Liver (tissue), 9 donors: ENCODE results near the gene PCDHGA3. TPM values are rescaled to one million over a fixed set of nuclear protein-coding genes. Genes with fewer than 3 reads are reported as not detected.

ENCODE experiments used
- DNase-seq: peaks from one replicate; pipeline ENCODE4 v3.0.0-alpha.2; 2017; ENCODE audit warnings: low spot score
- H3K27ac ChIP-seq, 2 donors: one replicate each; pipeline ENCODE4 v1.7.0; 2013; ENCODE audit warnings: inconsistent platforms in 2 of 2, low read length in 2 of 2, control low read depth in 1 of 2, low read depth in 1 of 2, mild to moderate bottlenecking in 1 of 2
- H3K27me3 ChIP-seq, 4 donors: one replicate each; pipeline versions ENCODE4 v1.6.1 to v1.7.0; 2013; ENCODE audit warnings: low read length in 3 of 4, inconsistent platforms in 1 of 4, mild to moderate bottlenecking in 1 of 4, moderate library complexity in 1 of 4; ENCODE audit not compliant: control insufficient read depth in 4 of 4, insufficient read depth in 4 of 4
- H3K36me3 ChIP-seq, 4 donors: one replicate each; pipeline versions ENCODE4 v1.6.1 to v1.7.0; 2013; ENCODE audit warnings: low read length in 3 of 4, mild to moderate bottlenecking in 3 of 4, low read depth in 1 of 4, moderate library complexity in 1 of 4; ENCODE audit not compliant: control insufficient read depth in 4 of 4, insufficient read depth in 3 of 4
- H3K4me1 ChIP-seq, 4 donors: one replicate each; pipeline versions ENCODE4 v1.6.1 to v1.7.0; 2013; ENCODE audit warnings: low read length in 3 of 4, mild to moderate bottlenecking in 3 of 4, moderate library complexity in 1 of 4; ENCODE audit not compliant: control insufficient read depth in 4 of 4, insufficient read depth in 4 of 4
- H3K4me3 ChIP-seq, 3 donors: one replicate each; pipeline versions ENCODE4 v1.6.1 to v1.7.0; 2013; ENCODE audit warnings: low read length in 3 of 3, control low read depth in 1 of 3, low read depth in 1 of 3, mild to moderate bottlenecking in 1 of 3
- H3K9ac ChIP-seq, 2 donors: one replicate each; pipeline ENCODE4 v1.7.0; 2013; ENCODE audit warnings: low read length in 2 of 2, mild to moderate bottlenecking in 2 of 2, moderate library complexity in 2 of 2, control low read depth in 1 of 2, low read depth in 1 of 2
- H3K9me3 ChIP-seq, 4 donors: one replicate each; pipeline versions ENCODE4 v1.6.1 to v1.7.0; 2013; ENCODE audit warnings: low read length in 3 of 4; ENCODE audit not compliant: control insufficient read depth in 4 of 4
- FOXA2 ChIP-seq: IDR thresholded peaks from 2 replicates; pipeline ENCODE4 v1.6.1; 2016; ENCODE audit warnings: antibody characterized with exemption
- GABPA ChIP-seq, 2 donors: IDR thresholded peaks in 1 of 2; conservative IDR thresholded peaks in 1 of 2; 2 replicates each; pipeline ENCODE4 v1.6.1; 2016; ENCODE audit warnings: antibody characterized with exemption in 2 of 2, mild to moderate bottlenecking in 1 of 2, moderate library complexity in 1 of 2
- HNF4A ChIP-seq, 2 donors: conservative IDR thresholded peaks; 2 replicates each; pipeline ENCODE4 v1.6.1; 2016; ENCODE audit warnings: antibody characterized with exemption in 2 of 2, mild to moderate bottlenecking in 2 of 2
- HNF4G ChIP-seq: IDR thresholded peaks from 2 replicates; pipeline ENCODE4 v1.6.1; 2016; ENCODE audit warnings: antibody characterized with exemption
- NR2F2 ChIP-seq: IDR thresholded peaks from 2 replicates; pipeline ENCODE4 v1.6.1; 2016; ENCODE audit warnings: antibody characterized with exemption
- RXRA ChIP-seq, 2 donors: IDR thresholded peaks; 2 replicates each; pipeline ENCODE4 v1.6.1; 2017 to 2018; ENCODE audit warnings: antibody characterized with exemption in 2 of 2, mild to moderate bottlenecking in 1 of 2
- SP1 ChIP-seq: IDR thresholded peaks from 2 replicates; pipeline ENCODE4 v1.6.1; 2018; ENCODE audit warnings: antibody characterized with exemption, mild to moderate bottlenecking
- TAF1 ChIP-seq: conservative IDR thresholded peaks from 2 replicates; pipeline ENCODE4 v1.6.1; 2016; ENCODE audit warnings: antibody characterized with exemption, mild to moderate bottlenecking
- YY1 ChIP-seq: IDR thresholded peaks from 2 replicates; pipeline ENCODE4 v1.6.1; 2016; ENCODE audit warnings: antibody characterized with exemption, mild to moderate bottlenecking
- WGBS: extraction: QIAGEN DNeasy Blood & Tissue Kit; methylation state at CpG from one replicate; pipeline ENCODE4 v1.1.7; 2013; 5-methylcytosine and 5-hydroxymethylcytosine counted together
- polyA plus RNA-seq, 2 donors: library from polyadenylated mRNA; stranded (reverse) in 1 of 2; unstranded in 1 of 2; fragments of 200-250 nt in 1 of 2; fragments of >200 nt in 1 of 2; fragmentation: Nextera tagmentation in 1 of 2; extraction: Ambion mirVana in 1 of 2; gene quantifications; one replicate each; pipeline versions ENCODE4 v1.2.1 to v1.2.3, GENCODE V29; 2013 to 2015
- total RNA-seq, 2 donors: library from RNA; depleted of rRNA; stranded (reverse); fragments of >200 nt; gene quantifications; one replicate each; pipeline ENCODE4 v1.2.3, GENCODE V29; 2014
- TF ChIP-seq, protein P1 (sequence below): IDR thresholded peaks from 2 replicates; pipeline ENCODE4 v1.6.1; 2016; ENCODE audit warnings: antibody characterized with exemption
- TF ChIP-seq, protein P2 (sequence below): IDR thresholded peaks from 2 replicates; pipeline ENCODE4 v1.6.1; 2016; ENCODE audit warnings: antibody characterized with exemption, mild to moderate bottlenecking
- TF ChIP-seq, protein P3 (sequence below): IDR thresholded peaks from 2 replicates; pipeline ENCODE4 v1.6.1; 2016; ENCODE audit warnings: antibody characterized with exemption
- TF ChIP-seq, protein P4 (sequence below): fragments of 150-350 bp; IDR thresholded peaks from 2 replicates; pipeline ENCODE4 v1.5.1; 2017; ENCODE audit warnings: improper control_type of control experiment, low read depth, low read length; ENCODE audit not compliant: missing input control
- TF ChIP-seq, protein P5 (sequence below): IDR thresholded peaks from 2 replicates; pipeline ENCODE4 v1.6.1; 2016; ENCODE audit warnings: antibody characterized with exemption
- donor health status: healthy.
- donor health status: healthy.
- donor health status: healthy.
- donor health status: healthy.
- donor health status: healthy.

Gene PCDHGA3
- total and polyA plus RNA-seq, 4 donors = 0.09 to 0.59 (median 0.29) TPM

DNA sequence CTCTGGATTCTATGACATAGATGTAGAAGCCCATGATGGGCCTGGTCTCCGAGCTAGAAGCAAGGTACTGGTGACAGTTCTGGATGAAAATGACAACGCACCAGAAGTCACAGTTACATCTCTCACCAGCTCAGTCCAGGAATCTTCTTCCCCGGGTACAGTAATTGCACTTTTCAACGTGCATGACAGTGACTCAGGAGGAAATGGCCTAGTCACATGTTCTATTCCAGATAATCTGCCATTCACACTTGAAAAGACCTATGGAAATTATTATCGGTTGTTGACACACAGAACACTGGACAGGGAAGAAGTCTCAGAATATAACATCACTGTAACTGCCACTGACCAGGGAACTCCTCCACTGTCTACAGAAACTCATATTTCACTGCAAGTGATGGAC, 12.5 kb downstream of the PCDHGA3 start:
- Histone ChIP-seq H3K27ac (no peak overlapping the region), H3K36me3 (peaks cover 0 to 3% (median 0%) of the 10 kb centered on the region in 4 donors), H3K27me3 (peaks cover 0 to 2% (median 0%) of the 10 kb centered on the region in 4 donors), H3K4me1 (no peaks in the 10 kb centered on the region), H3K9ac (no peak overlapping the region), H3K9me3 (peaks cover 36 to 69% (median 47%) of the 10 kb centered on the region in 4 donors), H3K4me3 (peak overlapping the region in 1 of 3 donors; percentile 1)
- WGBS = 60% methylated on average over 5 of the region's 5 CpGs
- TF ChIP-seq, protein P1, sequence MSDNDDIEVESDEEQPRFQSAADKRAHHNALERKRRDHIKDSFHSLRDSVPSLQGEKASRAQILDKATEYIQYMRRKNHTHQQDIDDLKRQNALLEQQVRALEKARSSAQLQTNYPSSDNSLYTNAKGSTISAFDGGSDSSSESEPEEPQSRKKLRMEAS = no peak
- TF ChIP-seq FOXA2 = no peak
- no peak for TF ChIP-seq RXRA (IDR thresholded peaks at IDR 0.05)
- no peak for TF ChIP-seq TAF1
- no peak for TF ChIP-seq NR2F2
- TF ChIP-seq, protein P2, sequence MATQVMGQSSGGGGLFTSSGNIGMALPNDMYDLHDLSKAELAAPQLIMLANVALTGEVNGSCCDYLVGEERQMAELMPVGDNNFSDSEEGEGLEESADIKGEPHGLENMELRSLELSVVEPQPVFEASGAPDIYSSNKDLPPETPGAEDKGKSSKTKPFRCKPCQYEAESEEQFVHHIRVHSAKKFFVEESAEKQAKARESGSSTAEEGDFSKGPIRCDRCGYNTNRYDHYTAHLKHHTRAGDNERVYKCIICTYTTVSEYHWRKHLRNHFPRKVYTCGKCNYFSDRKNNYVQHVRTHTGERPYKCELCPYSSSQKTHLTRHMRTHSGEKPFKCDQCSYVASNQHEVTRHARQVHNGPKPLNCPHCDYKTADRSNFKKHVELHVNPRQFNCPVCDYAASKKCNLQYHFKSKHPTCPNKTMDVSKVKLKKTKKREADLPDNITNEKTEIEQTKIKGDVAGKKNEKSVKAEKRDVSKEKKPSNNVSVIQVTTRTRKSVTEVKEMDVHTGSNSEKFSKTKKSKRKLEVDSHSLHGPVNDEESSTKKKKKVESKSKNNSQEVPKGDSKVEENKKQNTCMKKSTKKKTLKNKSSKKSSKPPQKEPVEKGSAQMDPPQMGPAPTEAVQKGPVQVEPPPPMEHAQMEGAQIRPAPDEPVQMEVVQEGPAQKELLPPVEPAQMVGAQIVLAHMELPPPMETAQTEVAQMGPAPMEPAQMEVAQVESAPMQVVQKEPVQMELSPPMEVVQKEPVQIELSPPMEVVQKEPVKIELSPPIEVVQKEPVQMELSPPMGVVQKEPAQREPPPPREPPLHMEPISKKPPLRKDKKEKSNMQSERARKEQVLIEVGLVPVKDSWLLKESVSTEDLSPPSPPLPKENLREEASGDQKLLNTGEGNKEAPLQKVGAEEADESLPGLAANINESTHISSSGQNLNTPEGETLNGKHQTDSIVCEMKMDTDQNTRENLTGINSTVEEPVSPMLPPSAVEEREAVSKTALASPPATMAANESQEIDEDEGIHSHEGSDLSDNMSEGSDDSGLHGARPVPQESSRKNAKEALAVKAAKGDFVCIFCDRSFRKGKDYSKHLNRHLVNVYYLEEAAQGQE = no peak
- TF ChIP-seq HNF4G = no peak
- TF ChIP-seq SP1 = no peak
- TF ChIP-seq, protein P3, sequence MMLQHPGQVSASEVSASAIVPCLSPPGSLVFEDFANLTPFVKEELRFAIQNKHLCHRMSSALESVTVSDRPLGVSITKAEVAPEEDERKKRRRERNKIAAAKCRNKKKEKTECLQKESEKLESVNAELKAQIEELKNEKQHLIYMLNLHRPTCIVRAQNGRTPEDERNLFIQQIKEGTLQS = no peak
- no peak for TF ChIP-seq HNF4A (conservative IDR thresholded peaks at IDR 0.05)
- DNase-seq = no peak

DNA sequence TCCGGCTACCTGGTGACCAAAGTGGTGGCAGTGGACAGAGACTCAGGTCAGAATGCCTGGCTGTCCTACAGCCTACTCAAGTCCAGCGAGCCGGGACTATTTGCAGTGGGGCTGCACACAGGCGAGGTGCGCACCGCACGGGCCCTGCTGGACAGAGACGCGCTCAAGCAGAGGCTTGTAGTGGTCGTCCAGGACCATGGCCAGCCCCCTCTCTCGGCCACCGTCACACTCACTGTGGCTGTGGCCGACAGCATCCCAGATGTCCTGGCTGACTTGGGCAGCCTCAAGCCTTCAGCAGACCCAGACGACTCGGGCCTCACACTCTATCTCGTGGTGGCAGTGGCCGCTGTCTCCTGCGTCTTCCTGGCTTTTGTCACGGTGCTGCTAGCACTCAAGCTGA, 13.3 kb downstream of the PCDHGA3 start:
- H3K27ac ChIP-seq = no peak overlapping the region
- peaks cover 0 to 3% (median 0%) of the 10 kb centered on the region in 4 donors for H3K36me3 ChIP-seq
- peaks cover 34 to 69% (median 47%) of the 10 kb centered on the region in 4 donors for H3K9me3 ChIP-seq
- no peak overlapping the region for H3K9ac ChIP-seq
- no peak for DNase-seq
- H3K4me3 ChIP-seq = peak overlapping the region in 2 of 3 donors; percentile 1 to 48
- WGBS = 35% methylated on average over 19 of the region's 19 CpGs
- no peaks in the 10 kb centered on the region for H3K4me1 ChIP-seq
- H3K27me3 ChIP-seq = peaks cover 0 to 2% (median 0%) of the 10 kb centered on the region in 4 donors
- TF ChIP-seq FOXA2 (no peak), YY1 (no peak), HNF4A (conservative IDR thresholded peaks at IDR 0.05) (no peak), GABPA (IDR thresholded peaks at IDR 0.05 in 1 of 2, conservative IDR thresholded peaks at IDR 0.05 in 1 of 2) (no peak), SP1 (no peak), TAF1 (no peak), HNF4G (no peak)
- TF ChIP-seq, protein P4, sequence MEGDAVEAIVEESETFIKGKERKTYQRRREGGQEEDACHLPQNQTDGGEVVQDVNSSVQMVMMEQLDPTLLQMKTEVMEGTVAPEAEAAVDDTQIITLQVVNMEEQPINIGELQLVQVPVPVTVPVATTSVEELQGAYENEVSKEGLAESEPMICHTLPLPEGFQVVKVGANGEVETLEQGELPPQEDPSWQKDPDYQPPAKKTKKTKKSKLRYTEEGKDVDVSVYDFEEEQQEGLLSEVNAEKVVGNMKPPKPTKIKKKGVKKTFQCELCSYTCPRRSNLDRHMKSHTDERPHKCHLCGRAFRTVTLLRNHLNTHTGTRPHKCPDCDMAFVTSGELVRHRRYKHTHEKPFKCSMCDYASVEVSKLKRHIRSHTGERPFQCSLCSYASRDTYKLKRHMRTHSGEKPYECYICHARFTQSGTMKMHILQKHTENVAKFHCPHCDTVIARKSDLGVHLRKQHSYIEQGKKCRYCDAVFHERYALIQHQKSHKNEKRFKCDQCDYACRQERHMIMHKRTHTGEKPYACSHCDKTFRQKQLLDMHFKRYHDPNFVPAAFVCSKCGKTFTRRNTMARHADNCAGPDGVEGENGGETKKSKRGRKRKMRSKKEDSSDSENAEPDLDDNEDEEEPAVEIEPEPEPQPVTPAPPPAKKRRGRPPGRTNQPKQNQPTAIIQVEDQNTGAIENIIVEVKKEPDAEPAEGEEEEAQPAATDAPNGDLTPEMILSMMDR = no peak
- TF ChIP-seq, protein P1 = no peak
- TF ChIP-seq, protein P3 = no peak
- TF ChIP-seq, protein P5, sequence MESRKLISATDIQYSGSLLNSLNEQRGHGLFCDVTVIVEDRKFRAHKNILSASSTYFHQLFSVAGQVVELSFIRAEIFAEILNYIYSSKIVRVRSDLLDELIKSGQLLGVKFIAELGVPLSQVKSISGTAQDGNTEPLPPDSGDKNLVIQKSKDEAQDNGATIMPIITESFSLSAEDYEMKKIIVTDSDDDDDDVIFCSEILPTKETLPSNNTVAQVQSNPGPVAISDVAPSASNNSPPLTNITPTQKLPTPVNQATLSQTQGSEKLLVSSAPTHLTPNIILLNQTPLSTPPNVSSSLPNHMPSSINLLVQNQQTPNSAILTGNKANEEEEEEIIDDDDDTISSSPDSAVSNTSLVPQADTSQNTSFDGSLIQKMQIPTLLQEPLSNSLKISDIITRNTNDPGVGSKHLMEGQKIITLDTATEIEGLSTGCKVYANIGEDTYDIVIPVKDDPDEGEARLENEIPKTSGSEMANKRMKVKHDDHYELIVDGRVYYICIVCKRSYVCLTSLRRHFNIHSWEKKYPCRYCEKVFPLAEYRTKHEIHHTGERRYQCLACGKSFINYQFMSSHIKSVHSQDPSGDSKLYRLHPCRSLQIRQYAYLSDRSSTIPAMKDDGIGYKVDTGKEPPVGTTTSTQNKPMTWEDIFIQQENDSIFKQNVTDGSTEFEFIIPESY = no peak
